Fibroblast of peridontal ligament (primary cell): ENCODE measurements around the gene SLC2A3.
"Not testable (repeated sequence)": the region's sequence is repeated elsewhere in the genome, so short reads cannot be mapped to it uniquely, and the experiment has no call there.

Experiments
- DNase-seq: peaks from one replicate; pipeline ENCODE4 v3.0.0-alpha.2; 2010; ENCODE audit errors: extremely low read depth

SLC2A3 gene

DNA sequence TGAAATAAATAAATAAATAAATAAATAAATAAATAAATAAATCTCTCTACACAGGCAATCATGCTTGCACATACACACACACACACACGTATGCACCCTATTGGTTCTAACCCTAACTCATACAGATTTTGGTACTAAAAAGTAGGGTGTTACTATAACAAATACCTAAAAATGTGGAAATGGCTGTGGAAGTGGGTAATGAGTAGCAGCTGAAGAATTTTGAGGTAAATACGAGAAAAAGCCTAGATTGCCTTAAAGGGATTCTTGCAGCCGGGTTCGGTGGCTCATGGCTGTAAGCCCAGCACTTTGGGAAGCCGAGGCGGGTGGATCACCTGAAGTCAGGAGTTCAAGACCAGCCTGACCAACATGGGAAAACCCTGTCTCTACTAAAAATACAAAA, 15.7 kb upstream of the SLC2A3 start:
- peak; percentile 27 for DNase-seq

- not testable (repeated sequence) for DNase-seq
Measured at GRCh38 chr12:7950230-7950943, 14.4 kb upstream of the SLC2A3 start.

DNA sequence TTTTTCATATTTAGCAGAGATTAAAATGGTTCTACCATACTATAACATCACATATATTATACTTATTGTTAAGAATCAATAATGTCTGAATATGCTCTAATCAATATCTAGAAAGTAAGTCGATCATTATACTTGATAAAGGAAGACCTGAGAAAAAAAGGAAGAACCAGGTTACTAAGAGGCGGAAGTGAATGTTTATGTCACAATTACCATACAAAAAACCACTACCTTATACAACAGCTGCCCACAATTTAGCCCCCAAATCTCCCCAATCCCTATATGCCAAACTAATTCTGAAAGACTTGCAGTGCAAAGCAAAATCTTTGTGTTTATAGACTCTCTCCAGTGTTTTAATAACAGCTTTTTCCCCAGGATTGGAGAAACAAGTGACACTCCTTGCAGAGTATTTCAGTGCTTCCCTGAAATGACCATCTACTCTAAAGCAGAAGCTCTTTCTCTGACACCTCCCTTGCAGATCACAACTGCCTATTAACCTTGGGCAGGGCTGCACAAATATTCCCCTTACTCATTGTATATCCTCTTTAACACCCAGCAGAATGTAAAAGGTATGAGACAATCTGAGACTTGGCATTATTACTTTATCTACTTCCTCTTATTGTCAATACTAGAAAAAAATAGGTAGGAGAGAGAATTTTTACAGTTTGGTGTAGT, 12.7 kb upstream of the SLC2A3 start:
- no peak for DNase-seq

DNA sequence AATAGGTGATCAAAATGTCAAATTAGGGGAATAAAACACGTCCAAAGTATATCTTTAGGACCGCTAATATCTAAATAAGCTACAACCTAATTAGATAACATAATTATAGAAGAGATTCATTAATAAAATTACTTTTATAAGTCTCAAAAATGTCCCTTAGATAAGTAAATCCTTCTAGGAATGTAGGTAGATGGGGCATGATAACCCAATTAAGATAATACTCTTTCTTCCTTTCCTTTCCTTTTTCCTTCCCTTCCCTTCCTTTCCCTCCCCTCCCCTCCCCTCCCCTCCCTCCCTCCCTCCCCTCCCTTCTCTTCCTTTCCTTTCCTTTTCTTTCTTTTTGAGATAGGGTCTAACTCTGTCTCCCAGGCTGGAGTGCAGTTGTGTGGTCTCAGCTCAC, 11.0 kb upstream of the SLC2A3 start:
- DNase-seq, result no peak

GRCh38 chr12:7944760-7945159, 8.8 kb upstream of the SLC2A3 start:
- not testable (repeated sequence) for DNase-seq

DNA sequence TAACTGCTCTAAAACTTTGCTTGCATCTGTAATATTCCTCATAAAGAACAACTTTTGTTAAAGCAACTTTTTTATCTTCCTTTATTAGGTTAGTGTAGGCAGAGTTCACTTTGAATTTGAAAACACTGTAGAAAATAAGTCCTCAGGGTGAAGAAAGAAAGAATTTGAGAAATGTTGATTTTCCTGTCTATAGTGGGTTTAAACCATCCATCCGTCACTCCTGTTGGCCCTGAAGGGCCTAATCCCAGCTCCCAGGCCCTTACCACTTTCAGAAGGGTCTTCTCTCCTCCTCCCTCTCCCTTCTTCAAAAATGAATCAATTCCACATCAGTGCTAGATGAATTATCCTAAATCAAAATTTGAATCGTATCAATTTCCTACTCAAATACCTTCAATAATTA, 4.9 kb upstream of the SLC2A3 start:
- DNase-seq, result no peak

DNA sequence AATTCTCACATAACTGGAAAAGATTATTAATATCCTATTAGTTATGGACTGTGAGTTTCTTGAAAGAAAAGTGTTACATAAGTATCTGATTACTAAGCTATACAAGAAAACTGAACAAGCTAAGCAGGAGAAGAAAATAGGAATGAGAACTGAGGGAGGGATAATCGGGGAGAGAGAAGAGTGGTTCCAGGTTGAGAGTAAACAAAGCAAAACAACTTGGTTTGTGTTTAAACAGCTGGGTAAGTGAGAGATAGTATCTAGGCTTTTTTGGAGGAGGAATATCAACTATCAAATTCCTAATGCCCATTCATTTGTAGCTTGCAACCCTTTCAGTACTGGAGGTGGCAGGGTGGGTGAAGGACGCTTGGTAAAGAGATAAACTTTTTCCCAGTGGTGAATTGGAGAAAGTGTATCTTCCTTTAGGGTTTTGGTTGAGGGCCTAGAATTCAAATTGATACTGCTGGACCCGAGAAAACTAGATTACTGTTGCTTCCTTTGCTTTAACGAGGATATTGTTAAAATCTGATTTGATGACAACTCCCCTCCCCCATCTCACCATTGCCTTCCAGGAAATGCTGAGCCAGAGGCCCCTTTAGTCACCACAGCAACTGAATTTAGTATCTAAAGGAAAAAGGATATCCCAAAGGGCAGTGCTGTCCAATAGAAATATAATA, 2.0 kb upstream of the SLC2A3 start:
- peak; percentile 41 for DNase-seq

DNA sequence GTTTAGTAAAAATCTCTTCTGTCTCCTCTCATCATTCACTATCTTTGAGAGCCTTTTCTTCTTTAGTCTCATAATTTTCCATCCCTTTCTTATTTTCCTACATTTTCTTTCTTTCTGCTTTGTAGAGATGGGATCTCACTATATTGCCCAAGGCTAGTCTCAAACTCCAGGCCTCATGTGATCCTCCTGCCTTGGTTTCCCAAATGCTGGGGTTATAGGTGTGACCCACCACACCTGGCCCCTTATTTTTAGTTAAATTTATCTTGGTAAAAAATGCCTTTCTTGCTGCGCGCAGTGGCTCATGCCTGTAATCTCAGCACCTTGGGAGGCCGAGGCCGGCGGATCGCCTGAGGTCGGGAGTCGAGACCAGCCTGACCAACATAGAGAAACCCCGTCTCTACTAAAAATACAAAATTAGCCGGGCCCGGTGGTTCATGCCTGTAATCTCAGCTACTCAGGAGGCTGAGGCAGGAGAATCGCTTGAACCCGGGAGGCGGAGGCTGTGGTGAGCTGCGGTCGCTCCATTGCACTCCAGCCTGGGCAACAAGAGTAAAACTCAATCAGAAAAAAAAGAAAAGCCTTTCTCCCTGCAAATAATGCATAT, 996 bp downstream of the SLC2A3 start:
- no peak for DNase-seq

- DNase-seq, result peak; percentile 36
Measured at GRCh38 chr12:7934091-7934888, 1.7 kb downstream of the SLC2A3 start.

DNA sequence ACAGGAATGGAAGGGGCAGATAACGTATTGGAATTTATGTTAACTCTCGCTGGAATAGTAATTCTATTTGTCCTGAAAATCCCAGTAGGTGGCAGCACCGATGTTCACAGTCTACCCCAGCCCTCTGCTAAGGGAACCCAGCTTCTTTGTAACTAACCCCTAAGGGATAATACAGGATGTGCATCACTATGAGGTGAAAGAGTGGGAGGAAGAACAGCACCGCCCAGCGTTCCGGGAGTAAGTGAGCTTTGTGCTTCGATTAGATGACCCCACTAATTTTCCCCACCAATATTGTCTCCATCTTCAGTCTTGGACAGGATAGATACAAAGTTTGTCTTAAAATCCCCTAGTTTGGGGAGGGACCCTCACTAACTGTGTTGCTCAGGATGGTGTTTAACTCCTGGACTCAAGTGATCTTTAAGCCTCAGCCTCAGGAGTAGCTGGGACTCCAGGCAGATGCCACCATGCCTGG, 2.7 kb downstream of the SLC2A3 start:
- peak; percentile 96 for DNase-seq

DNA sequence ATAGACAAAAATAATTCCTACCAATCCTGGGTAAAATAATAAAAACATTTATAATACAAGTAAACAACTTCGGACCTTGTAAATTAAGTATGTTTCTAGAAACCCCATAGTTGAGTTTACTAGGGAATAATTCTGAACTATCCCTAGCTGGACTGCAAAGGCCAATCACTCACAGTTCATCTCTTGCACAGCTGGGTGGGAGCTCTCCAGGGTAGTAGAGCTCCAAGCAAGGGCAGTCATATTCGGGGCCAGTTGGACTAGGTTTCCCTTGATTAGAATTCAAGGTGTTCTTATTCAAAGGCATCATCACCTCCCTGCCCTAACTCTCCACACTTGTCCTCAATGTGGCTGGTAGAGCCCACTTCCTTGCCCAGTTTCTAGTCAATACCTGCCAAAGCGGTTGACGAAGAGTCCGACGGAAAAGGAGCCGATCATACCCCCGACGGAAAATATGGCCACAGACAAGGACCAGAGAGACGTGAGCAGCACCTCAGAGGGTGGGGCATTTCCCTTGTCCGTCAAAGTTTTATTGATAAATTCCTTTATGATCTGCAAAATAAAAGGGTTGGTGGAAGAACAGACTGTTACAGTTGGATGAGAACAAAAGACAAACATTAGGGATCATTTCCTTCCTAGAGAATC, 3.3 kb downstream of the SLC2A3 start:
- not testable (repeated sequence) for DNase-seq

- DNase-seq, result no peak
Measured at GRCh38 chr12:7929083-7929792, 6.7 kb downstream of the SLC2A3 start.

GRCh38 chr12:7927470-7927869, 8.5 kb downstream of the SLC2A3 start:
- DNase-seq, result no peak

DNA sequence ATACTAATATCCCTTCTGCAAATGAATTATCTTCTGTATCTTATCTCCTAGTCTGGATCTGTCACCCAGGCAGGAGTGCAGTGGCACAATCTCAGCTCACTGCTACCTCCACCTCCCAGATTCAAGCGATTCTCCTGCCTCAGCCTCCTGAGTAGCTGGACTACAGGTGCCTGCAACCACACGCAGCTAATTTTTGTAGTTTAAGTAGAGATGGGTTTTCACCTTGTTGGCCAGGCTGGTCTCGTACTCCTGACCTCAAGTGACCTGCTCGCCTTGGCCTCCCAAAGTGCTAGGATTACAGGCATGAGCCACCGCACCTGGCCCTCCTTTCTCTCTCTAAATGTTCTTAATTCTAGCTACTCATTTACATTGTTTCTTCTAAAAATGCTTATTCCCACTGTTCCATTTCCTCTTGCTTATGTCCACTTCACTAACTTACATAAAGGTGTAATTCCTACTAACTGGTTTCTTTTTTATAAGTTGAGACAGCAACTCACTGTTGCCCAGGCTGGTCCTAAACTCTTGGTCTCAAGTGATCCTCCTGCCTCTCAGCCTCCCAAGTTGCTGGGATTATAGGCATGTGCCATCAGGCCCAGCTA, 9.8 kb downstream of the SLC2A3 start:
- DNase-seq, result not testable (repeated sequence)

- no peak for DNase-seq
Measured at GRCh38 chr12:7923241-7924236, 12.4 kb downstream of the SLC2A3 start.

DNA sequence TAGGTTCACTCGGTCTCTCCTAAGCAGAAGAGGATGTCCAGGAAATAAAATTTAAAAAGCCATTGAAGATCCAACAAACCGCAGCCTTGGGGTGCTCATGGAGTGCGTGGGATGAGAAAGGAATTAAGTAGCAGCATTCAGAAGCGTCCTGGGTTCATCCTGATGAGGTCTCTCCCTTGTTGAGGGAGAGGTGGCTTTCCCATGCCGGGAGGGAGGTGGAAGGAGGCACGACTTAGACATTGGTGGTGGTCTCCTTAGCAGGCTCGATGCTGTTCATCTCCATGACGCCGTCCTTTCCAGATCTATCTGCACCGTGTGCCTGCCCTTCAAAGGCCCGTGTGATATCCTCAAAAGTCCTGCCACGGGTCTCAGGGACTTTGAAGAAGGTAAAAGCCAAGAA, 14.8 kb downstream of the SLC2A3 start:
- DNase-seq, result not testable (repeated sequence)

DNA sequence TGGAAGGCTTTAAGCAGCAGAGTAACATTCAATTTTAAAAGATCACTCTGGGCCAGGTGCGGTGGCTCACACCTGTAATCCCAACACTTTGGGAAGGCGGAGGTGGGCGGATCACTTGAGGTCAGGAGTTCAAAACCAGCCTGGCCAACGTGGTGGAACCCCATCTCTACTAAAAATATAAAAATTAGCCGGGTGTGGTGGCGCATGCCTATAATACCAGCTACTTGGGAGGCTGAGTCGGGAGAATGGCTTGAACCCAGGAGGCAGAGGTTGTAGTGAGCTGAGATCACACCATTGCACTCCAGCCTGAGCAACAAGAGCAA, 17.8 kb downstream of the SLC2A3 start:
- DNase-seq, result not testable (repeated sequence)

- no peak for DNase-seq
Measured at GRCh38 chr12:7917392-7918267, 18.4 kb downstream of the SLC2A3 start.
